Activated B cell treated with CpG ODN at 0.5 μM for 24 hours (primary cell): ENCODE data around the gene ZNF100. TPM values are rescaled to one million over a fixed set of nuclear protein-coding genes. Genes with fewer than 3 reads are reported as not detected.
"Not testable (repeated sequence)": the region's sequence is repeated elsewhere in the genome, so short reads cannot be mapped to it uniquely, and the experiment has no call there.

Source experiments
- ATAC-seq: fragments of 200-7000 bp; cut with Tn5 transposase; one replicate; pipeline ENCODE4 v1.10.0; 2021; ENCODE audit warnings: low read depth, mild to moderate bottlenecking, moderate library complexity
- CTCF ChIA-PET: fragments of 350-600 bp; sonication (Branson Sonifier 250); formaldehyde crosslinking; loops from one replicate; lab custom pipeline; 2021; ENCODE audit warnings: antibody characterized with exemption; lab: Charles Lee
- POLR2A ChIA-PET: fragments of 350-600 bp; sonication (Branson Sonifier 250); formaldehyde crosslinking; loops from one replicate; lab custom pipeline; 2021; ENCODE audit warnings: antibody characterized with exemption; lab: Charles Lee
- DNase-seq: peaks from one replicate; pipeline ENCODE4 v3.0.0; 2022
- H3K27ac Mint-ChIP-seq: one replicate; pipeline ENCODE4 v1.8.0; 2020; ENCODE audit warnings: mixed read lengths
- H3K27me3 Mint-ChIP-seq: one replicate; pipeline ENCODE4 v1.8.0; 2021; ENCODE audit warnings: mixed read lengths
- H3K36me3 Mint-ChIP-seq: one replicate; pipeline ENCODE4 v1.8.0; 2021; ENCODE audit warnings: low read depth, mixed read lengths
- H3K4me1 Mint-ChIP-seq: one replicate; pipeline ENCODE4 v1.8.0; 2021; ENCODE audit warnings: mixed read lengths
- H3K4me3 Mint-ChIP-seq: one replicate; pipeline ENCODE4 v1.8.0; 2020; ENCODE audit warnings: mild to moderate bottlenecking, mixed read lengths
- H3K9me3 Mint-ChIP-seq: one replicate; pipeline ENCODE4 v1.8.0; 2020; ENCODE audit warnings: mixed read lengths
- CTCF ChIP-seq: fragments of 200-600 bp; IDR thresholded peaks from one replicate; pipeline ENCODE4 v1.8.0; 2022; ENCODE audit warnings: antibody characterized with exemption, mild to moderate bottlenecking
- intact Hi-C: fragments of 100-400 bp; cut with micrococcal nuclease; formaldehyde crosslinking; loops from one replicate; pipeline ENCODE4 v1.15.1; 2024
- total RNA-seq: library from RNA; stranded (reverse); gene quantifications from 2 replicates; pipeline ENCODE4 v1.2.3, GENCODE V29; 2022

The ZNF100 gene
- total RNA-seq, 1 donor from 2014 or later, result 22.4 TPM

- Mint-ChIP-seq H3K36me3 (no peaks in the 10 kb centered on the region), H3K4me1 (no peaks in the 10 kb centered on the region), H3K4me3 (no peak overlapping the region), H3K27ac (no peak overlapping the region), H3K27me3 (no peaks in the 10 kb centered on the region), H3K9me3 (peaks cover 4% of the 10 kb centered on the region)
- ATAC-seq (no peak), DNase-seq (no peak)
- TF ChIP-seq CTCF, result no peak
- CTCF ChIA-PET, result no interaction called here
- POLR2A ChIA-PET, result no interaction called here
- intact Hi-C loops, result no loop called here
Measured at GRCh38 chr19:21709464-21709863, 57.9 kb downstream of the ZNF100 start.

DNA sequence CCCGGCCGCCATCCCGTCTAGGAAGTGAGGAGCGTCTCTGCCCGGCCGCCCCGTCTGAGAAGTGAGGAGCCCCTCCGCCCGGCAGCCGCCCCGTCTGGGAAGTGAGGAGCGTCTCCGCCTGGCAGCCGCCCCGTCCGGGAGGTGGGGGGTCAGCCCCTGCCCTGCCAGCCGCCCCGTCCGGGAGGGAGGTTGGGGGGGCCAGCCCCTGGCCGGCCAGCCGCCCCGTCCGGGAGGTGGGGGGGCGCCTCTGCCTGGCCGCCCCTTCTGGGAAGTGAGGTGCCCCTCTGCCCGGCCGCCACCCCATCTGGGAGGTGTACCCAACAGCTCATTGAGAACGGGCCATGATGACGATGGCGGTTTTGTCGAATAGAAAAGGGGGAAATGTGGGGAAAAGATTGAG lies 59.5 kb downstream of the ZNF100 start:
- H3K27ac Mint-ChIP-seq, POLR2A ChIA-PET, H3K36me3 Mint-ChIP-seq, CTCF ChIA-PET, ATAC-seq, H3K9me3 Mint-ChIP-seq, intact Hi-C loops, H3K4me3 Mint-ChIP-seq, DNase-seq, H3K27me3 Mint-ChIP-seq, H3K4me1 Mint-ChIP-seq: not testable (repeated sequence)

- ChIA-PET POLR2A (no interaction called here), CTCF (no interaction called here)
- Mint-ChIP-seq H3K27ac (no peak overlapping the region), H3K9me3 (peaks cover 4% of the 10 kb centered on the region), H3K4me1 (no peaks in the 10 kb centered on the region), H3K36me3 (no peaks in the 10 kb centered on the region), H3K4me3 (no peak overlapping the region), H3K27me3 (no peaks in the 10 kb centered on the region)
- TF ChIP-seq CTCF, result no peak
- DNase-seq (no peak), ATAC-seq (no peak)
- intact Hi-C loops, result no loop called here
Measured at GRCh38 chr19:21707065-21707464, 60.3 kb downstream of the ZNF100 start.

- Mint-ChIP-seq H3K4me1 (no peaks in the 10 kb centered on the region), H3K9me3 (peaks cover 4% of the 10 kb centered on the region), H3K27ac (no peak overlapping the region), H3K36me3 (no peaks in the 10 kb centered on the region), H3K27me3 (no peaks in the 10 kb centered on the region), H3K4me3 (no peak overlapping the region)
- ChIA-PET POLR2A (no interaction called here), CTCF (no interaction called here)
- ATAC-seq (no peak), DNase-seq (no peak)
- no peak for TF ChIP-seq CTCF
- intact Hi-C loops, result no loop called here
Measured at GRCh38 chr19:21705393-21705792, 62.0 kb downstream of the ZNF100 start.

- intact Hi-C loops, result no loop called here
- DNase-seq, result no peak
- peaks cover 4% of the 10 kb centered on the region for H3K9me3 Mint-ChIP-seq
- H3K4me1 Mint-ChIP-seq, result no peaks in the 10 kb centered on the region
- no peaks in the 10 kb centered on the region for H3K27me3 Mint-ChIP-seq
- TF ChIP-seq CTCF, result no peak
- H3K4me3 Mint-ChIP-seq, result no peak overlapping the region
- POLR2A ChIA-PET, result no interaction called here
- no peak for ATAC-seq
- H3K27ac Mint-ChIP-seq, result no peak overlapping the region
- H3K36me3 Mint-ChIP-seq, result no peaks in the 10 kb centered on the region
- CTCF ChIA-PET, result no interaction called here
Measured at GRCh38 chr19:21704320-21704719, 63.1 kb downstream of the ZNF100 start.

DNA sequence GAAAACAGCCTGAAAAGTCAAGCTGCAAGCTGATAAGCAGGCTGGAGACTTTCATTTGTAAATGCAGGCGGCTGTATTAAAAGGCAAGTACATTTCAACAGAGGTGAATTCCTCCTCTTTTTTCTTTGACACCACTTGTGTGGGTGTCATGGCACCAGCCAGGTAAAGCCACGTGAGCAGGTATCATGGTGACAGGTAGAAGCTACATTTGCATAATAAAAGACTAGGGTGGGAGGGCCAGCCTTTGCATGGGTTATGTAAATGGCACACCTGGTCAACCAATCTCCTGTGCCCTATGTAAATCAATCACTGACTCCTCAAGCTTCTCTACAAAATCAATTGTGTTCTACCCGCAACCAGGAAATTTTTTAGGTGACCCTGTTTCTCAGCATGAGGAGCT lies 68.2 kb downstream of the ZNF100 start:
- no peaks in the 10 kb centered on the region for H3K36me3 Mint-ChIP-seq
- ATAC-seq (no peak), DNase-seq (no peak)
- no peaks in the 10 kb centered on the region for H3K4me1 Mint-ChIP-seq
- no peaks in the 10 kb centered on the region for H3K27me3 Mint-ChIP-seq
- ChIA-PET POLR2A (no interaction called here), CTCF (no interaction called here)
- no peaks in the 10 kb centered on the region for H3K9me3 Mint-ChIP-seq
- intact Hi-C loops, result loop anchor here (2.0 to 5.0 kb wide), 2 partner anchors 214 to 1452 kb away; no protein-coding TSS in a partner anchor
- no peak for TF ChIP-seq CTCF
- H3K27ac Mint-ChIP-seq, result no peak overlapping the region
- H3K4me3 Mint-ChIP-seq, result no peak overlapping the region
